ENCODE data around the gene KCNMB2. TPM values are rescaled to one million over a fixed set of nuclear protein-coding genes. Genes with fewer than 3 reads are reported as not detected.

The KCNMB2 gene
- polyA plus RNA-seq, 1 donor (not counting 4 experiments of a cell fraction or from before 2014, with no cell fraction given), result not detected

DNA sequence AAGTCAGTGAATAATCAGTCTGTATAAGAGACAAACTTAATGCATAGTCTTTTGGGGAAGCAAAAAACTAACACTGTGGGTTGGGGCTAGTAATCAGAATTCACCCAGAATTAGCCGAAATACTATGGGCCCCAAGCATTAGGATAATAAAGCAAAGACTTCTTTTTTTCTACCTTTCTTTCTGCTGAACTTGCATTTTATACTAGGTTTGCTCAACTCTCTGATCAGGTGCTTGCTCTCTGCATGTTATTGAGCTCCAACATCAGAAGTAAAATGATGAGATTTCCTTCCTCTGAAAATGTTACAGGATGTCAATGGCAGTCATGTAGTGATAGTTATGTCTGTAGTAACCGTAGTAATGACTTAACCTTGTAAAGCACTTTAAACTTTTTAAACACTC is 216.6 kb downstream of the KCNMB2 start:
- no peak for FAIRE-seq
- Histone ChIP-seq H3K36me3 (ENCODE audit: control insufficient read depth in 2 of 2, extremely low read depth in 1 of 2, insufficient read depth in 2 of 2, low read length in 2 of 2) (no peaks in the 10 kb centered on the region), H3K27ac (ENCODE audit: control insufficient read depth, insufficient read depth, low read length) (no peak overlapping the region), H3K27me3 (ENCODE audit: control insufficient read depth, extremely low read depth, insufficient read depth, low read length) (no peaks in the 10 kb centered on the region), H2AFZ (ENCODE audit: control insufficient read depth, low read length) (no peak overlapping the region), H3K79me2 (ENCODE audit: control insufficient read depth, insufficient read depth, low read length) (no peaks in the 10 kb centered on the region), H3K9me3 (ENCODE audit: control insufficient read depth, low read depth, low read length) (no peaks in the 10 kb centered on the region), H4K20me1 (ENCODE audit: control insufficient read depth, extremely low read depth, insufficient read depth, low read length) (no peaks in the 10 kb centered on the region), H3K4me3 (ENCODE audit: control insufficient read depth in 2 of 3, extremely low read depth in 1 of 3, insufficient read depth in 2 of 3, low read depth in 1 of 3, low read length in 3 of 3) (no peak overlapping the region), H3K9me1 (ENCODE audit: control insufficient read depth, extremely low read depth, insufficient read depth, low read length) (no peaks in the 10 kb centered on the region), H3K9ac (ENCODE audit: control insufficient read depth, extremely low read depth, insufficient read depth, low read length) (no peak overlapping the region), H3K4me2 (ENCODE audit: control insufficient read depth, extremely low read depth, insufficient read depth, low read depth, low read length) (no peak overlapping the region), H3K4me1 (ENCODE audit: control insufficient read depth, extremely low read depth, insufficient read depth, low read length) (no peaks in the 10 kb centered on the region)
- dilution Hi-C loops (cut with MboI; ENCODE audit: extremely low pct_ligation_motif_present, low sequenced_read_pairs), result no loop called here
- TF ChIP-seq, protein P1, sequence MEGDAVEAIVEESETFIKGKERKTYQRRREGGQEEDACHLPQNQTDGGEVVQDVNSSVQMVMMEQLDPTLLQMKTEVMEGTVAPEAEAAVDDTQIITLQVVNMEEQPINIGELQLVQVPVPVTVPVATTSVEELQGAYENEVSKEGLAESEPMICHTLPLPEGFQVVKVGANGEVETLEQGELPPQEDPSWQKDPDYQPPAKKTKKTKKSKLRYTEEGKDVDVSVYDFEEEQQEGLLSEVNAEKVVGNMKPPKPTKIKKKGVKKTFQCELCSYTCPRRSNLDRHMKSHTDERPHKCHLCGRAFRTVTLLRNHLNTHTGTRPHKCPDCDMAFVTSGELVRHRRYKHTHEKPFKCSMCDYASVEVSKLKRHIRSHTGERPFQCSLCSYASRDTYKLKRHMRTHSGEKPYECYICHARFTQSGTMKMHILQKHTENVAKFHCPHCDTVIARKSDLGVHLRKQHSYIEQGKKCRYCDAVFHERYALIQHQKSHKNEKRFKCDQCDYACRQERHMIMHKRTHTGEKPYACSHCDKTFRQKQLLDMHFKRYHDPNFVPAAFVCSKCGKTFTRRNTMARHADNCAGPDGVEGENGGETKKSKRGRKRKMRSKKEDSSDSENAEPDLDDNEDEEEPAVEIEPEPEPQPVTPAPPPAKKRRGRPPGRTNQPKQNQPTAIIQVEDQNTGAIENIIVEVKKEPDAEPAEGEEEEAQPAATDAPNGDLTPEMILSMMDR (optimal IDR thresholded peaks at IDR 0.05 in 1 of 3, IDR thresholded peaks at IDR 0.05 in 1 of 3, conservative IDR thresholded peaks at IDR 0.05 in 1 of 3; ENCODE audit: extremely low read depth in 1 of 3, insufficient read depth in 2 of 3, low read length in 3 of 3), result no peak
- no peak for DNase-seq (ENCODE audit: low read depth, low spot score)

DNA sequence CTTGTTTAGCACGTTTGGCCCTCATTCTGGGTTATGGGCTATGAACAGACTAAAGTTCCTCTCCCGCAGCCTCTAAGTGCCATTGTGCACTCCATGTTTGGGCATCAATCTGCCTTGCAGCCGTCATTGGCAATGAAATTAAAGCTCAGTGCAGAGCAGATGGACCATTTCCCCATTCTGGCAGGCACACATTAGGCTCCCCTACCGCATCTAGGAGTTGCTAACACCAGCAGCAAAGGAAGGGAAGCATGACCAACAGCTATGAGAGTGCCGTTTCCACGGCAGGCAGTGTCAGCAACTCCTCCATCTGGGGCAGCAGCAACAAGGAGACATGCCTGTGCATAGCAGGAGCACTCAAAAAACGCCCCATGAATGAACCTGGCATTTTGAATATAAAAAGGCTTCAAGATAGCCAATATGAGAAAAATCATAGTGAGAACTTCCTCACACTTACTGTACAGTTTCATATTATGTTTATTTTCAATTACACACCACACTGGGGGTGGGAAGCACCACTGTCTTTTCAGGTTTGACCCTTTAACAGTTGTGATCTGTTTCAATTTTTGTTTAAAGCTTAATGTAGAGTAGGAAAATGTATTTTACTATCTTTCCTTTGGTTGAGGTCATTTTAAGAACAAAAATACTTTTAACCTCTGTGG is 218.7 kb downstream of the KCNMB2 start:
- no peak overlapping the region for H3K27ac ChIP-seq (ENCODE audit: control insufficient read depth, insufficient read depth, low read length)
- H3K9me3 ChIP-seq (ENCODE audit: control insufficient read depth, low read depth, low read length), result no peaks in the 10 kb centered on the region
- dilution Hi-C loops (cut with MboI; ENCODE audit: extremely low pct_ligation_motif_present, low sequenced_read_pairs), result no loop called here
- H3K9me1 ChIP-seq (ENCODE audit: control insufficient read depth, extremely low read depth, insufficient read depth, low read length), result no peaks in the 10 kb centered on the region
- H3K4me2 ChIP-seq (ENCODE audit: control insufficient read depth, extremely low read depth, insufficient read depth, low read depth, low read length), result no peak overlapping the region
- TF ChIP-seq, protein P1 (optimal IDR thresholded peaks at IDR 0.05 in 1 of 3, IDR thresholded peaks at IDR 0.05 in 1 of 3, conservative IDR thresholded peaks at IDR 0.05 in 1 of 3; ENCODE audit: extremely low read depth in 1 of 3, insufficient read depth in 2 of 3, low read length in 3 of 3), result no peak
- TF ChIP-seq EZH2 (IDR thresholded peaks at IDR 0.05; ENCODE audit: low read length), result no peak
- H3K4me1 ChIP-seq (ENCODE audit: control insufficient read depth, extremely low read depth, insufficient read depth, low read length), result no peaks in the 10 kb centered on the region
- no peaks in the 10 kb centered on the region for H4K20me1 ChIP-seq (ENCODE audit: control insufficient read depth, extremely low read depth, insufficient read depth, low read length)
- no peaks in the 10 kb centered on the region for H3K79me2 ChIP-seq (ENCODE audit: control insufficient read depth, insufficient read depth, low read length)
- H3K36me3 ChIP-seq (ENCODE audit: control insufficient read depth in 2 of 2, extremely low read depth in 1 of 2, insufficient read depth in 2 of 2, low read length in 2 of 2), result no peaks in the 10 kb centered on the region
- H3K4me3 ChIP-seq (ENCODE audit: control insufficient read depth in 2 of 3, extremely low read depth in 1 of 3, insufficient read depth in 2 of 3, low read depth in 1 of 3, low read length in 3 of 3), result no peak overlapping the region
- H3K9ac ChIP-seq (ENCODE audit: control insufficient read depth, extremely low read depth, insufficient read depth, low read length), result no peak overlapping the region
- no peaks in the 10 kb centered on the region for H3K27me3 ChIP-seq (ENCODE audit: control insufficient read depth, extremely low read depth, insufficient read depth, low read length)
- no peak for DNase-seq (ENCODE audit: low read depth, low spot score)
- no peak for FAIRE-seq
- peak overlapping the region; percentile 66 for H2AFZ ChIP-seq (ENCODE audit: control insufficient read depth, low read length)

Measured in keratinocyte (primary cell).